Measurements from ENCODE around the gene MT1F. TPM values are rescaled to one million over a fixed set of nuclear protein-coding genes. Genes with fewer than 3 reads are reported as not detected.

Gene MT1F
- total RNA-seq, 1 experiment from 2014 or later, result 27.3 TPM

GRCh38 chr16:56628486-56629350 lies 29.0 kb upstream of the MT1F start:
- Histone ChIP-seq H3K36me3 (ENCODE audit: low read depth, low read length) (no peaks in the 10 kb centered on the region), H2AFZ (ENCODE audit: low read length) (no peak overlapping the region), H3K9ac (ENCODE audit: low read length) (no peak overlapping the region), H3K4me2 (ENCODE audit: low read length) (no peak overlapping the region), H3F3A (ENCODE audit: low read length, unreplicated experiment) (no peaks in the 10 kb centered on the region), H3K79me2 (ENCODE audit: low read length) (no peaks in the 10 kb centered on the region), H3K27me3 (ENCODE audit: low read length) (no peaks in the 10 kb centered on the region), H3K27ac (ENCODE audit: low read length) (no peak overlapping the region), H3K4me1 (ENCODE audit: insufficient read depth, low read length) (peaks cover 9% of the 10 kb centered on the region), H3K9me3 (ENCODE audit: low read length) (no peaks in the 10 kb centered on the region), H3K4me3 (ENCODE audit: low read length) (no peak overlapping the region), H3K9me2 (replicated peaks; ENCODE audit: low read length) (no peaks in the 10 kb centered on the region), H4K20me1 (ENCODE audit: low read length) (no peaks in the 10 kb centered on the region)
- DNase-seq (no peak), ATAC-seq (no peak)
- ChIA-PET CTCF (no interaction called here), POLR2A (ENCODE audit: unreplicated experiment) (no interaction called here)
- intact Hi-C loops (cut with micrococcal nuclease), result no loop called here
- BruUV-seq (replicated peaks), result no TSS peak
- TF ChIP-seq EZH2 (IDR thresholded peaks at IDR 0.05; ENCODE audit: low read length, unreplicated experiment), result no peak
- TF ChIP-seq EZH2phosphoT487 (IDR thresholded peaks at IDR 0.05; ENCODE audit: borderline replicate concordance, low read length), result no peak
- TF ChIP-seq, protein P1, sequence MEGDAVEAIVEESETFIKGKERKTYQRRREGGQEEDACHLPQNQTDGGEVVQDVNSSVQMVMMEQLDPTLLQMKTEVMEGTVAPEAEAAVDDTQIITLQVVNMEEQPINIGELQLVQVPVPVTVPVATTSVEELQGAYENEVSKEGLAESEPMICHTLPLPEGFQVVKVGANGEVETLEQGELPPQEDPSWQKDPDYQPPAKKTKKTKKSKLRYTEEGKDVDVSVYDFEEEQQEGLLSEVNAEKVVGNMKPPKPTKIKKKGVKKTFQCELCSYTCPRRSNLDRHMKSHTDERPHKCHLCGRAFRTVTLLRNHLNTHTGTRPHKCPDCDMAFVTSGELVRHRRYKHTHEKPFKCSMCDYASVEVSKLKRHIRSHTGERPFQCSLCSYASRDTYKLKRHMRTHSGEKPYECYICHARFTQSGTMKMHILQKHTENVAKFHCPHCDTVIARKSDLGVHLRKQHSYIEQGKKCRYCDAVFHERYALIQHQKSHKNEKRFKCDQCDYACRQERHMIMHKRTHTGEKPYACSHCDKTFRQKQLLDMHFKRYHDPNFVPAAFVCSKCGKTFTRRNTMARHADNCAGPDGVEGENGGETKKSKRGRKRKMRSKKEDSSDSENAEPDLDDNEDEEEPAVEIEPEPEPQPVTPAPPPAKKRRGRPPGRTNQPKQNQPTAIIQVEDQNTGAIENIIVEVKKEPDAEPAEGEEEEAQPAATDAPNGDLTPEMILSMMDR (conservative IDR thresholded peaks at IDR 0.05; ENCODE audit: low read depth, low read length), result no peak

DNA sequence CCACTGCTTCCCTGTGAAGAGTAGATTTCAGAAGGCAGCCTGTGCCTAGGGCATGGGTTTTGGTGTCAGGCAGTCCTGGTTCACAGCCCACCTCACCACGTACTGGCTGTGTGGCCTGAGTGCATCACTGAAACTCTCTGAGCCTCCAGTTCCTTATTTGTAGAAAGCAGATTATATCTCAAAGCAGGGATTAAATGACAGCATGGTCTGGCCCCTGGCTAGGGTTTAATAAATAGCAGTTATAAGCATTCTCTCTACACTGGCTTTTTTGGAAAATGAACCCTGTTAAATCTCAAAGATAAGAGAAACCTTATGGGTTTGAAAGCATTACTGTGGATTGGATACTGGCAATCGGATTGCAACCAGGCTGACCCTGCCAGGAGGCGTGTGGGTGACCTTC lies 28.2 kb upstream of the MT1F start:
- DNase-seq (no peak), ATAC-seq (no peak)
- H4K20me1 ChIP-seq (ENCODE audit: low read length), result no peaks in the 10 kb centered on the region
- no peaks in the 10 kb centered on the region for H3F3A ChIP-seq (ENCODE audit: low read length, unreplicated experiment)
- H3K27me3 ChIP-seq (ENCODE audit: low read length), result no peaks in the 10 kb centered on the region
- TF ChIP-seq, protein P1 (conservative IDR thresholded peaks at IDR 0.05; ENCODE audit: low read depth, low read length), result no peak
- TF ChIP-seq EZH2 (IDR thresholded peaks at IDR 0.05; ENCODE audit: low read length, unreplicated experiment), result no peak
- TF ChIP-seq EZH2phosphoT487 (IDR thresholded peaks at IDR 0.05; ENCODE audit: borderline replicate concordance, low read length), result no peak
- no peak overlapping the region for H2AFZ ChIP-seq (ENCODE audit: low read length)
- no peaks in the 10 kb centered on the region for H3K9me3 ChIP-seq (ENCODE audit: low read length)
- no peak overlapping the region for H3K4me2 ChIP-seq (ENCODE audit: low read length)
- CTCF ChIA-PET, result no interaction called here
- peaks cover 9% of the 10 kb centered on the region for H3K4me1 ChIP-seq (ENCODE audit: insufficient read depth, low read length)
- intact Hi-C loops (cut with micrococcal nuclease), result no loop called here
- H3K79me2 ChIP-seq (ENCODE audit: low read length), result no peaks in the 10 kb centered on the region
- POLR2A ChIA-PET (ENCODE audit: unreplicated experiment), result no interaction called here
- H3K36me3 ChIP-seq (ENCODE audit: low read depth, low read length), result no peaks in the 10 kb centered on the region
- no peaks in the 10 kb centered on the region for H3K9me2 ChIP-seq (replicated peaks; ENCODE audit: low read length)
- H3K27ac ChIP-seq (ENCODE audit: low read length), result no peak overlapping the region
- BruUV-seq (replicated peaks), result no TSS peak
- no peak overlapping the region for H3K9ac ChIP-seq (ENCODE audit: low read length)
- H3K4me3 ChIP-seq (ENCODE audit: low read length), result no peak overlapping the region

DNA sequence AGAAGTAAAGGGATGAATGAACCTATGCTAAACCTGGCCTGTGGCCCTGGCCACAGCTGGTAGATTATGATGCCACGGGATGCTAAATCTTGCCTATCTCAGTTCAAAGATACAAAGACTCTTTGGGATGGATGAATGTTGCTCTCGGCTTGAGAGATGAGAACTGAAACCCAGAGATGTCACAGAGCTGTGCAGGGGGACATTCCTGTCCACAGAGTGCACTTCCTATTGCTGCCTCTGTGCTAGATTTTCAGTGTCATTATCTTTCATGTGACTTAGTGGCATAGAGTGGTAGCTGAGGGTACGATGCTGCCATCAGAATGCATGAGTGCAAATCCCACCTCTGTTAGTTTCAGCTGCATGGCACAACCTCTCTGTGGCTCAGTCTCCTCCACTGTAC lies 27.6 kb upstream of the MT1F start:
- TF ChIP-seq EZH2 (IDR thresholded peaks at IDR 0.05; ENCODE audit: low read length, unreplicated experiment), result no peak
- TF ChIP-seq, protein P1 (conservative IDR thresholded peaks at IDR 0.05; ENCODE audit: low read depth, low read length), result no peak
- TF ChIP-seq EZH2phosphoT487 (IDR thresholded peaks at IDR 0.05; ENCODE audit: borderline replicate concordance, low read length), result no peak
- intact Hi-C loops (cut with micrococcal nuclease), result no loop called here
- BruUV-seq (replicated peaks), result no TSS peak

More for the DNA sequence above, 27.6 kb upstream of the MT1F start:
- no peak overlapping the region for H3K27ac ChIP-seq (ENCODE audit: low read length)
- H3K4me2 ChIP-seq (ENCODE audit: low read length), result no peak overlapping the region
- no peak overlapping the region for H2AFZ ChIP-seq (ENCODE audit: low read length)
- H3F3A ChIP-seq (ENCODE audit: low read length, unreplicated experiment), result no peaks in the 10 kb centered on the region
- H3K9me3 ChIP-seq (ENCODE audit: low read length), result no peaks in the 10 kb centered on the region
- no peaks in the 10 kb centered on the region for H3K27me3 ChIP-seq (ENCODE audit: low read length)
- H3K36me3 ChIP-seq (ENCODE audit: low read depth, low read length), result no peaks in the 10 kb centered on the region
- POLR2A ChIA-PET (ENCODE audit: unreplicated experiment), result no interaction called here
- ATAC-seq (no peak), DNase-seq (no peak)
- H3K4me3 ChIP-seq (ENCODE audit: low read length), result no peak overlapping the region
- CTCF ChIA-PET, result no interaction called here
- H3K79me2 ChIP-seq (ENCODE audit: low read length), result no peaks in the 10 kb centered on the region
- H3K9me2 ChIP-seq (replicated peaks; ENCODE audit: low read length), result no peaks in the 10 kb centered on the region
- H3K4me1 ChIP-seq (ENCODE audit: insufficient read depth, low read length), result peaks cover 9% of the 10 kb centered on the region
- no peaks in the 10 kb centered on the region for H4K20me1 ChIP-seq (ENCODE audit: low read length)
- H3K9ac ChIP-seq (ENCODE audit: low read length), result no peak overlapping the region
